ENCODE data around the gene C17orf100. TPM values are rescaled to one million over a fixed set of nuclear protein-coding genes. Genes with fewer than 3 reads are reported as not detected.
A peak's percentile ranks its signal among the peaks of the same experiment; 100 is the strongest.
"Not testable (repeated sequence)": the region's sequence is repeated elsewhere in the genome, so short reads cannot be mapped to it uniquely, and the experiment has no call there.

C17orf100 gene
- polyA plus RNA-seq, 4 donors: 2.6 to 7.8 (median 4.5) TPM

DNA sequence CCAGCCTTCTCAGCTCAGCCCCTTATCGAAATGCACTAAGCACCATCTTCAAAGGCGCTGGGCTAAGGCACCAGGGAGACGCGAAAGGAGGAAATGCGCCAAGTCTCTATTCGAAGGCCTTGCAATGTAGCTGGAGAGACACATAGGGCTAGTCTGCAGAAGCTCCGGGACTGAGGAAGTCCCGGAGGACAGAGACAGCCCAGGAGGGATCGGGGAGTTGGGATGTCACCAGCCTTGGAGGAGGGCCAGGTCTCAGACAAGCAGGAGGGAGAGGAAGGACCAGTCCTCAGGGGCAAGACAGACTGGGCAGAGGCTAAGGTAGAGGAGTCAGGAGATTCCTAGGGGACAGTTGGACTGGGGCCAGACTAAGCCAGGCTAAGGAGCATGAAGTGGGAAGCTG, 8.5 kb downstream of the C17orf100 start:
- DNase-seq: no peak
- peaks cover 0 to 5% (median 0%) of the 10 kb centered on the region in 3 donors for H3K4me1 ChIP-seq (ENCODE audit: control insufficient read depth in 3 of 3, insufficient read depth in 2 of 3, low read depth in 1 of 3, low read length in 2 of 3)
- no peak for FAIRE-seq
- no peaks in the 10 kb centered on the region for H3K9me3 ChIP-seq (ENCODE audit: control insufficient read depth in 2 of 2, insufficient read depth in 1 of 2, low read depth in 1 of 2, low read length in 1 of 2)
- H3K27me3 ChIP-seq (ENCODE audit: control insufficient read depth in 3 of 3, insufficient read depth in 3 of 3, low read length in 3 of 3): peaks cover 0 to 6% (median 0%) of the 10 kb centered on the region in 3 donors
- no peak overlapping the region for H3K4me3 ChIP-seq (ENCODE audit: low read depth in 1 of 3, low read length in 3 of 3)
- no peak overlapping the region for H3K27ac ChIP-seq (ENCODE audit: low read depth in 1 of 3, low read length in 2 of 3)
- 78 to 90% (median 88%) methylated on average over 9 of the region's 9 CpGs for WGBS, 3 donors
- no peaks in the 10 kb centered on the region for H3K36me3 ChIP-seq (ENCODE audit: control insufficient read depth in 3 of 3, insufficient read depth in 2 of 3, low read depth in 1 of 3, low read length in 3 of 3)

DNA sequence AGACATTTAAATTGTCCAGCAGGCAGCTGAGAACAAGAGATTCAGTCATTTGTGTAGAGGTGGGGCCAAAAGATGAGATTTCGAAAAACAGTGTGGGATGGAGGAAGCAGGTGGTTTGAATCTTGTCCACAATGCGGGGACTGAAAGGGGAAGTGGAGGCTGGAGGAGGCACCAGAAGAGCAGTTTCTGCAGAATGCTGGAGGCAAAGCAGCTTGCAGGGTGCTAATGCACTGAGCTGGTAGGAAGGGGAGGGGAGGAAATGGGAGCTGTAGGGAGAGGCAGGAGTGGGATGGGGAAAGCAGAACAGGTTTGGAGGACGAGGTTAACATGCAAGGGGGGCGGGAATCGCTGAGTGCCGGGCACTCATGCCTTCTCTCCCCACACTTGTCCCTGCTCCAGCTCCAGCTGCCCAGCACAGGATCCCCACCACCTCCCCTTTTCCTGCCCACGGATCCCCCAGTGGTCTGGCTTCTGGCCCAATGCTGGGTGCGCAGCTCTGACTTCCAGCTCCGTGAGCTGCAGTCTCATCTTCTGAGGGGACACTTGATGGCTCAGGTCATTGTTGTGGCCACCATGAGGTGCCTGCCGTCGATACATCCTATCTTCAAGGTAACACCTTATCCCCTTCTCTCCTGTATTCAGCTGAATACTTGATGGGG, 9.4 kb downstream of the C17orf100 start:
- WGBS, 3 donors: 41 to 69% (median 51%) methylated on average over 9 to 11 of the region's 11 CpGs
- FAIRE-seq: no peak
- no peaks in the 10 kb centered on the region for H3K27me3 ChIP-seq (ENCODE audit: control insufficient read depth in 3 of 3, insufficient read depth in 3 of 3, low read length in 3 of 3)

DNA sequence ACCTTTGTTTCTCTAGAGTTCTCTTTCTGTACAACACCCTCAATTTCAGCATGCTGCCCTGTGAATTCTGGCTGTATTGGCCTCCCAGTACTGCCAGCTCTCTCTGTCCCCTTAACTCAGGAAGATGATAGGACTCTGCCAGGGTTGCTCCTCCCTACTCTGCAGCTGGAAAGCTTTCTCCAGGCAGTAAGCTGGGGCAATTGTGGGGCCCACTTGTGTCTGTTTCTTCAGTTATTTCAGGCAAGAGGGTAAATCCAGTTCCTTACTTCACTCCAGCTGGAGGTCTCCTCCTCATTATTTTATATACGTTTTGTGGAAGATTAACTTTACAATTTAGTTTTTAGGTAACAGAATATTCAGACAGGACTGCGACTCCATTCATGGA, 9.9 kb downstream of the C17orf100 start:
- H3K36me3 ChIP-seq (ENCODE audit: control insufficient read depth in 3 of 3, insufficient read depth in 2 of 3, low read depth in 1 of 3, low read length in 3 of 3): no peaks in the 10 kb centered on the region
- H3K9me3 ChIP-seq (ENCODE audit: control insufficient read depth in 2 of 2, insufficient read depth in 1 of 2, low read depth in 1 of 2, low read length in 1 of 2): no peaks in the 10 kb centered on the region
- no peaks in the 10 kb centered on the region for H3K4me1 ChIP-seq (ENCODE audit: control insufficient read depth in 3 of 3, insufficient read depth in 2 of 3, low read depth in 1 of 3, low read length in 2 of 3)
- H3K4me3 ChIP-seq (ENCODE audit: low read depth in 1 of 3, low read length in 3 of 3): no peak overlapping the region
- no peak overlapping the region for H3K27ac ChIP-seq (ENCODE audit: low read depth in 1 of 3, low read length in 2 of 3)
- DNase-seq (peak in 1 of 2 donors; percentile 49), FAIRE-seq (no peak)
- H3K27me3 ChIP-seq (ENCODE audit: control insufficient read depth in 3 of 3, insufficient read depth in 3 of 3, low read length in 3 of 3): no peaks in the 10 kb centered on the region
- 74 to 79% (median 76%) methylated on average over 2 of the region's 2 CpGs for WGBS, 3 donors

More for the DNA sequence above, 9.4 kb downstream of the C17orf100 start:
- Histone ChIP-seq H3K9me3 (ENCODE audit: control insufficient read depth in 2 of 2, insufficient read depth in 1 of 2, low read depth in 1 of 2, low read length in 1 of 2) (no peaks in the 10 kb centered on the region), H3K36me3 (ENCODE audit: control insufficient read depth in 3 of 3, insufficient read depth in 2 of 3, low read depth in 1 of 3, low read length in 3 of 3) (no peaks in the 10 kb centered on the region), H3K4me1 (ENCODE audit: control insufficient read depth in 3 of 3, insufficient read depth in 2 of 3, low read depth in 1 of 3, low read length in 2 of 3) (no peaks in the 10 kb centered on the region), H3K27ac (ENCODE audit: low read depth in 1 of 3, low read length in 2 of 3) (no peak overlapping the region), H3K4me3 (ENCODE audit: low read depth in 1 of 3, low read length in 3 of 3) (no peak overlapping the region)
- no peak for DNase-seq

DNA sequence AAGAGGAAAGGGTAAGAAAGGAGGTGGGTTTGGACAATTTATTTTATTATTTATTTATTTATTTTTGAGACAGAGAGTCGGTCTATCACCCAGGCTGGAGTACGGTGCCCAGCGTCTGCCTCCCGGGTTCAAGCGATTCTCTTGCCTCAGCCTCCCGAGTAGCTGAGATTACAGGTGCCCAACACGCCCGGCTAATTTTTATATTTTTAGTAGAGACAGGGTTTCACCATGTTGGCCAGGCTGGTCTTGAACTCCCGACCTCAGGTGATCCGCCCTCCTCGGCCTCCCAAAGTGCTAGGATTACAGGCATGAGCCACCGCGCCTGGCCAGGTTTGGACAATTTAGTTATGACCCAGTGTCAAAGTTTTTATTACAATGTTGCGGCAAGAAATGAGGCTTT, 11.6 kb downstream of the C17orf100 start:
- not testable (repeated sequence) for DNase-seq, FAIRE-seq

DNA sequence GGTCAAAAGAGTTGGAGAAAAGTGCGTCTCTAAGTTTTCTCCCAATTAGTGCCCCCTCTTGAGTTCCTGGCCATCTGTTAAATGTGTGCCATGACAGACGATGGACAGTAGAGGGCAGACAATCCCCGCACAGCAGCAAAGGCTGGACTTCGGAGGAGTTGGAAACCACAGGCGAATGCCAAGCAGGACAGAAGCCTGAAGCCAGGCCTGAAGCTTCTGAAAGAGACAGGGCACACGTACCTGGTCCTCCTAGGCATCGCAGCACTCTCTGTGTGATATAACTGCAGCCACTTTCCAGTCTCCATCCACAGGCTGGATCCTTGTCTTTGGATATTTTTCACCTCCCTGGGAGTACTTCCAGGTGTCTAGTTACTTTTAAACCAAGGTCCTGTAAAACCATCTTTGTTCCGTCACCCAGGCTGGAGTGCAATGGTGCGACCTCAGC, 14.5 kb downstream of the C17orf100 start:
- Histone ChIP-seq H3K27me3 (ENCODE audit: control insufficient read depth in 3 of 3, insufficient read depth in 3 of 3, low read length in 3 of 3) (no peaks in the 10 kb centered on the region), H3K4me3 (ENCODE audit: low read depth in 1 of 3, low read length in 3 of 3) (no peak overlapping the region), H3K27ac (ENCODE audit: low read depth in 1 of 3, low read length in 2 of 3) (no peak overlapping the region), H3K9me3 (ENCODE audit: control insufficient read depth in 2 of 2, insufficient read depth in 1 of 2, low read depth in 1 of 2, low read length in 1 of 2) (no peaks in the 10 kb centered on the region), H3K36me3 (ENCODE audit: control insufficient read depth in 3 of 3, insufficient read depth in 2 of 3, low read depth in 1 of 3, low read length in 3 of 3) (no peaks in the 10 kb centered on the region), H3K4me1 (ENCODE audit: control insufficient read depth in 3 of 3, insufficient read depth in 2 of 3, low read depth in 1 of 3, low read length in 2 of 3) (no peaks in the 10 kb centered on the region)
- 7 to 16% (median 11%) methylated on average over 9 of the region's 9 CpGs for WGBS, 3 donors
- FAIRE-seq (no peak), DNase-seq (peak; percentile 74 to 85)

More for the DNA sequence above, 11.6 kb downstream of the C17orf100 start:
- H3K27me3 ChIP-seq (ENCODE audit: control insufficient read depth in 3 of 3, insufficient read depth in 3 of 3, low read length in 3 of 3); H3K27ac ChIP-seq (ENCODE audit: low read depth in 1 of 3, low read length in 2 of 3); H3K4me3 ChIP-seq (ENCODE audit: low read depth in 1 of 3, low read length in 3 of 3); H3K9me3 ChIP-seq (ENCODE audit: control insufficient read depth in 2 of 2, insufficient read depth in 1 of 2, low read depth in 1 of 2, low read length in 1 of 2); H3K4me1 ChIP-seq (ENCODE audit: control insufficient read depth in 3 of 3, insufficient read depth in 2 of 3, low read depth in 1 of 3, low read length in 2 of 3); H3K36me3 ChIP-seq (ENCODE audit: control insufficient read depth in 3 of 3, insufficient read depth in 2 of 3, low read depth in 1 of 3, low read length in 3 of 3): not testable (repeated sequence)
- WGBS, 3 donors: 89 to 94% (median 91%) methylated on average over 14 of the region's 14 CpGs

DNA sequence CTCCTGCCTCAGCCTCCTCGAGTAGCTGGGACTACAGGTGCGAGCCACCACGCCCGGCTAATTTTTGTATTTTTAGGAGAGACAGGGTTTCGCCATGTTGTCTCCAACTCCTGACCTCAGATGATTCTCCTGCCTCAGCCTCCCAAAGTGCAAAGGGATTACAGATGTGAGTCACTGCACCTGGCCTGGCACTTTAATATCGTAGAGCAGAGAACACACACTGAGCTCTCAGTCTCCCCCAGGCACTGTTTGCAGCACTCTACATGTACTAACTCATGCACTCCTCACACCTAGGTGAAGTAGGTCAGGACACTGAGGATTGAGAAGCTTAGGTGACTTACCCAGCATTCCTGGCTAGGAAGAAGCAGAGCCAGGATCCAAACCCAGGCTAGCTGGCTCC, 15.0 kb downstream of the C17orf100 start:
- no peak for DNase-seq
- no peaks in the 10 kb centered on the region for H3K27me3 ChIP-seq (ENCODE audit: control insufficient read depth in 3 of 3, insufficient read depth in 3 of 3, low read length in 3 of 3)
- H3K27ac ChIP-seq (ENCODE audit: low read depth in 1 of 3, low read length in 2 of 3): no peak overlapping the region
- no peaks in the 10 kb centered on the region for H3K9me3 ChIP-seq (ENCODE audit: control insufficient read depth in 2 of 2, insufficient read depth in 1 of 2, low read depth in 1 of 2, low read length in 1 of 2)
- 77 to 91% (median 80%) methylated on average over 6 of the region's 6 CpGs for WGBS, 3 donors
- no peak overlapping the region for H3K4me3 ChIP-seq (ENCODE audit: low read depth in 1 of 3, low read length in 3 of 3)
- H3K4me1 ChIP-seq (ENCODE audit: control insufficient read depth in 3 of 3, insufficient read depth in 2 of 3, low read depth in 1 of 3, low read length in 2 of 3): no peaks in the 10 kb centered on the region
- no peak for FAIRE-seq
- H3K36me3 ChIP-seq (ENCODE audit: control insufficient read depth in 3 of 3, insufficient read depth in 2 of 3, low read depth in 1 of 3, low read length in 3 of 3): no peaks in the 10 kb centered on the region

DNA sequence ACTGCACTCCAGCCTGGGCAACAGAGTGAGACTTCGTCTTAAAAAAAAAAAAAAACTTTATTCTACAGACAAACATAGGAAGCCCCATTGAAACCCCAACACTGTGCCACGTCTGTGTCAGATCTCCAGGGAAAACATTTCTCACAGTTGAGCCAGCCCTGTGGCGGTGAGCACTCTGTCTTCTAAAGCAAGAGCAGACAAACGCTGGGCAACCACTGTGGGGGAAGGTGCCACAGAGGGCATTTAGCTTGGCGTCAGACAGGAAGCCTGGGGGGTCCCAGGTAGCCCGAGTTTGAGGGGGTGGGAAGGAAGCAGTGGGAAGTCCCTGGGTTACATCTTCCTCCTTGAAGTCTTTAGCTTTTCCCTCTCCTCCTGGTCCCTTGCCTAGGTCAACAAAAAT, 16.0 kb downstream of the C17orf100 start:
- Histone ChIP-seq H3K4me3 (ENCODE audit: low read depth in 1 of 3, low read length in 3 of 3) (no peak overlapping the region), H3K27ac (ENCODE audit: low read depth in 1 of 3, low read length in 2 of 3) (no peak overlapping the region), H3K27me3 (ENCODE audit: control insufficient read depth in 3 of 3, insufficient read depth in 3 of 3, low read length in 3 of 3) (no peaks in the 10 kb centered on the region), H3K4me1 (ENCODE audit: control insufficient read depth in 3 of 3, insufficient read depth in 2 of 3, low read depth in 1 of 3, low read length in 2 of 3) (no peaks in the 10 kb centered on the region), H3K36me3 (ENCODE audit: control insufficient read depth in 3 of 3, insufficient read depth in 2 of 3, low read depth in 1 of 3, low read length in 3 of 3) (no peaks in the 10 kb centered on the region), H3K9me3 (ENCODE audit: control insufficient read depth in 2 of 2, insufficient read depth in 1 of 2, low read depth in 1 of 2, low read length in 1 of 2) (no peaks in the 10 kb centered on the region)
- DNase-seq (no peak), FAIRE-seq (no peak)
- WGBS, 3 donors: 52 to 71% (median 58%) methylated on average over 6 of the region's 6 CpGs

DNA sequence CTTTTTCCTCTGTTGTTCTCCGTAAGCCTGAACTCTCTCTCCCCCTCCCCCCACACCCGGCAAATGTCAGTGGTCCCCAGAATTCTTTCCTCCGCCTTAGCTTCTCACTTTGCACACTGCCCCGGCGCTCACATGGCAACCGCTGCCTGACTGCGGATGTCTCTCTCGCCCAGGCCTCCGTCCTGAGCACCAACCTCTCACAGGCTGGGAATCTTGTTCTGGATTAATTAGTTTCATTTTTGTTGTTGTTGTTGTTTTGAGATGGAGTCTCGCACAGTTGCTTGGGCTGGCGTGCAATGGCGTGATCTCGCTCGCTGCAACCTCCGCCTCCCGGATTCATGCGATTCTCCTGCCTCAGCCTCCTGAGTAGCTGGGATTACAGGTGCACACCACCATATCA, 16.7 kb downstream of the C17orf100 start:
- Histone ChIP-seq H3K4me1 (ENCODE audit: control insufficient read depth in 3 of 3, insufficient read depth in 2 of 3, low read depth in 1 of 3, low read length in 2 of 3) (no peaks in the 10 kb centered on the region), H3K27ac (ENCODE audit: low read depth in 1 of 3, low read length in 2 of 3) (no peak overlapping the region), H3K36me3 (ENCODE audit: control insufficient read depth in 3 of 3, insufficient read depth in 2 of 3, low read depth in 1 of 3, low read length in 3 of 3) (no peaks in the 10 kb centered on the region), H3K4me3 (ENCODE audit: low read depth in 1 of 3, low read length in 3 of 3) (no peak overlapping the region), H3K9me3 (ENCODE audit: control insufficient read depth in 2 of 2, insufficient read depth in 1 of 2, low read depth in 1 of 2, low read length in 1 of 2) (no peaks in the 10 kb centered on the region), H3K27me3 (ENCODE audit: control insufficient read depth in 3 of 3, insufficient read depth in 3 of 3, low read length in 3 of 3) (no peaks in the 10 kb centered on the region)
- FAIRE-seq (no peak), DNase-seq (no peak)
- WGBS, 3 donors: 88 to 94% (median 90%) methylated on average over 17 of the region's 17 CpGs
